HG02642 (cell line): Measurements from ENCODE around the gene P2RY2.
"Not testable (repeated sequence)": the region's sequence is repeated elsewhere in the genome, so short reads cannot be mapped to it uniquely, and the experiment has no call there.

Source experiments
- ATAC-seq: cut with Tn5 transposase; IDR thresholded peaks from one replicate; pipeline ENCODE4 v1.9.1; 2021; ENCODE audit warnings: mild to moderate bottlenecking; ENCODE audit not compliant: unreplicated experiment, poor library complexity

P2RY2 gene

DNA sequence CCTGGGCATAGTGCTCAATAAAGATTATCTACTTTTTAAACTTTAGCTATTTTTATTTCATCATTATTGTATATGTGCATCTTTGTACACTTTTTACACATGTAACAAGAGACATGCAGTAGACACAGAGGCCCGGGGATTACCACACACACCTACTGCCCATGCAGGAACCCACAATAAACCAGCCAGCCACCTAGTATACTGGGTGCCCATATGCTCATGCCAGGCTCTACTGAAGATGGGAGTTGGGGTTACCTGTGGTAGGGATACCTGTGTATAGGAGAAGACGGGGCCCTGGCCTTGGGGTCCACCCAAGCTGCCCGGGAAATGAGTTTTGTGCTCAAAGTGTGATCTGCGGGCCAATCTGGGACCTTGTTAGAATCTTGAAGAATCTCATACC is 31.2 kb upstream of the P2RY2 start:
- no peak for ATAC-seq

DNA sequence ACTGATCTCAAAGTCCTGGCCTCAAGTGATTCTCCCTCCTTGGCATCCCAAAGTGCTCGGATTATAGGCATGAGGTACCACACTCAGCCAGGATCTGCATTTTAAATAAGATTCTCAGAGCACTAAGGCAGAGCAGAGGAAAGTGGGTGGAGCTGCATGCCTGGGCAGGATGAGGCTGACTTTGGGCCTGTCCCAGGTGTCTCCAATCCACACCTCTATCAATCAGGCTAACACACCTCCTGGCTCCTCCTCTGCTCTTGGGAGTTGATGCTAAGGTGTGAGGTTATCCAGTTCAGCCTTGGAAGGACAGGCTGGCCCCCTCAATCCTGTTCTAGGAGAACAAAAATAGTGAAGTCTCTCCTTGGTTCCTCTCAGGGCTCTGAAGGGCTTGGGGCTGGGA is 30.2 kb upstream of the P2RY2 start:
- ATAC-seq, result no peak

DNA sequence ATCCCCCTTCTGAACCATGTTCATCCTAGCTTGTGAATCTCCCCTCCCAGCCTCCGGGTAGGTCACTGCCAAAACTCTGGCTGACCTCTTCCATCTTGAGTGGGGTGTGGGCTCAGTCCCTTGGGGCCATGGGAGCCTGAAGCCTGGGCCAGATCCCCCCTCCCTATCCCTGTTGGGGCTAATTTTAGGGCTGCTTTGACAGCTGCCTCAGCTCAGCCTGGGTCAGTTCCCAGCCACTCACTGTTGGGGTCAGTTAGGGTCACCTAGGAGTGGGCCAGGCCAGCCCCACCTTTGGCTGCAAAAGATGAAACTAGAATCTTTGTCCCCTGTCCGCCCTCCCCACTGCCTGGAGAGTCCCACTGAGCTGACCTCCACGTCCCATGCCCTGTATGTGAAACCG is 29.8 kb upstream of the P2RY2 start:
- ATAC-seq, result no peak

GRCh38 chr11:73189315-73189714 is 28.8 kb upstream of the P2RY2 start:
- no peak for ATAC-seq

DNA sequence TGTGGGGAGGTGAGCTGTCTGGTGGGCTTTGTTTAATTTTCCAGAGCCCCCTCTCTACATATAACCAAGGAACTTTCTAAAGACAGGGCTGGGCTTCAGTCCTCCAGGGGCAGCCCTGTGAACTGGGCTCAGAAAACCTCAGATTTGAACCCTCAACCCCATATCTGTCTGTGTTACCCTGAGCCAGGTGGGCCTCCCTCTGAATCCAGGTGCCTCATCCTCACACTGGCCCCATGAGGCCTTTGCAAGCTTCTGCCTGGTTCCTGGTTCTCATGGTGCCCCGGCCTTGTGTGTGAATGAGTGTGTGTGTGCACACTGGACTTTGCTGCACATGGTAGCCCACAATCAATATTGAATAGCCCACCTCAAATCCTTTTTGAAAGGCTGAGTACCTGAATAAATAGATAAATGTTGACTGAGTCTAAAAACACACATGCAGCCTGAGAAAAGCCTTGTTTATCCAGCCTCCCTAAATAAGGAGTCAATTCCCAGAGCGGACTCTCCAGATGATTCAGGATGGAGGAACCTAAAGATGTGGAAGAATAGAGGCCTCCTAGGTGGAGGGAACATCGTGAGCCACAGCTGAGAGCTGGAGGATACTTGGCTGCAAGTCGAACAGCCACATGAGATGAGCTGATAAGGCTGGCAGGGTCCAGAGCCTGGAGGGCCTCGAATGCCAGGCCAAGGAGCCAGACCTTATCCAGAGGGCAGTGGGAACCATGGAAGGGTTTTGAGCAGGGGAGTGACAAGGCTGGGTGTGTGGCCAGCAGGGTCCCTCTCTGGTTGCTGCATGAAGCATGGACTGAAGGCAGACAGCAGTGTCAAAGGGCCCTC is 28.1 kb upstream of the P2RY2 start:
- no peak for ATAC-seq

DNA sequence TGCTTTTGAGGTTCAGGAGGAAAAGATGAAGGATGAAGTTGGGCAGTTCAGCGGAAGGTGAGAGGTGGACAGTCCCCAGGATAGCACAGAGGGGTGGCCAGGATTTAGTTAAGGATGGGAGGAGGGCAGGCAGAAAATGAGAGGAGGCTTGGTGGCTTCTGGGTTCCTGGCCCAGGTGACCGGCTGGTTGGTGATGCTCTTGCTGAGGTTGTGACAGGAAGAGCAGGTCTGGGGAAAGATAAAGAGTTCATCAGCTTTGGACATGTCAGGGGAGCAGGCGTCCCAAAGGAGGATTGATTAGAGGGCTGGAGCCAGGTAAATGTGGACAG is 27.6 kb upstream of the P2RY2 start:
- no peak for ATAC-seq

DNA sequence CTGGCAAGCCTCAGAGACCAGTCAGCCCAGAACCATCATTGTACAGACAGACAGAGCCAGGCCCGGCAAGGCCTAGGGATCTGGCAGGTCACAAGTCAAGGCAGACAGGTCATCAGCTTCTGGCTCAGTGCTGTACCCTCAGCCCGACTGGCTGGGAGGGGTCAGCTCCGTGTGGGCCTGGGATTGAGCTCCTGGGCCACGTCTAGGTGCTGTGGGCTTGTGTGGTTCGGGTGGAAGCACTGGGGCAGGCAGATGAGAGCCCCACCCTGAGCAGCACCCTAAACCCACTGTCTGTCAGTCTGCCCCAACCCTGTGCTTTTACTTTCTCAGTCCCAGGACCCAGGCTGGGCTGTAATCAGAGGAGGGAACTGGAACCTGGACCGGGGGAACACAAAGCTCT is 26.9 kb upstream of the P2RY2 start:
- no peak for ATAC-seq

DNA sequence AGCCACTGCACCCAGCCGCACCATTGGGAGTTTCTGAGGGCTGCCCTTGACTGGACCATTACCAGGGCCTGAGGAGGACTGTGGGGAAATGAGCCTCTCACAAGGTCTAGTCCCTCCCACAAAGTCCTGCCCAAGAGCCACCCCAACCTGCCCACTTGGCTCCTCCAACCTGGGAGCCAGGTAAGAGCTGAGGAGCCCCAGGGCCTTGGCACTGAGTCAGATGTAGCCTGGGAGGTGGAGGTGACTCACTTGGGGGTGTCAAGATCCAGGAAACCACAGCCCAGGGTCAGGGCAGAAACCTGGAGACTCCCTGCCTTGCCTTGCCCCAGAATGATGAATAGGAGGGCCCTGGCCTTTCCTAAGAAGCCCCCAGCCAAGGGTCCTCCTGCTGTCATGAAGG is 25.8 kb upstream of the P2RY2 start:
- ATAC-seq, result no peak

- ATAC-seq, result no peak
These were observed 24.6 kb upstream of the P2RY2 start for GRCh38 chr11:73193251-73194033.

- no peak for ATAC-seq
These were observed 24.0 kb upstream of the P2RY2 start for GRCh38 chr11:73194034-73194507.

- no peak for ATAC-seq
These were observed 23.5 kb upstream of the P2RY2 start for GRCh38 chr11:73194593-73194992.

DNA sequence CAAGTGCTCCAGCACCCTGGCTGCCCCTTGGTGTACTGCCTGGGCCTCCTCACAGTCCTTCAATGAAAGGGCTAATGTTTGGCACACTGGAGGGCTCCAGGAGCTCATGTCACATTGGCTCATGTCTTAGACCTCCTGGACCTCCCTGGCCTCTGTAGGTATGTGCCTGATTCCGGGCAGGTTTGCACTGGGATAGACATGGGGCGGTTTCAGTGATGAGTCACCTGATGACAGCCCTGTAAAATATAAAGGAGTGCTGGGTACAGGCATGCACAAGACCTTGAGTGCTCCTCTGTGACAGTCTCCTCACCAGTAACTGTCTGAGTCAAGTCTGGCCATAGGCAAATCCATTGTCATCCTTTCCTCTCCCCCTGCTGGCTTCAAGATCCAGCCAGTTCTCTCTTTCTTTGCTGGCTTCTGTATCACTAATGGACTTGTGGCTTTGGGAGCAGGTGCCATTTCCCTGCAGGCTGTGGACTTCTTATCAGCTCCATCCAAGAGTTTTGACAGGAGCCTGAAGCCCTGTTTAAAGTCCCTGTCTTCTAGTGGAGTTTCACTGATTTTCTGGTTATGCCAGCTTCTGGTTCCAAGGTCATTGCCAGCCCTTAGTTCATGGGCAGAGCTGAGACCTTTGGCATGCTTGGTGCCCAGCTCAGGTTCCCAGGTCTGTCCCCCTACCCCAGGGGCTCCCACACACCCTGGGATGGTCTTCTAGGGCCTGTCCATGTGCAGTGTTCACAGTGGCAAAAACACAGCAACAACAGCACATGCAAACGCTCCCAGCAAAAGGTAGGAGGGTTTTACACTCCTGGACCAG is 22.7 kb upstream of the P2RY2 start:
- ATAC-seq, result no peak

DNA sequence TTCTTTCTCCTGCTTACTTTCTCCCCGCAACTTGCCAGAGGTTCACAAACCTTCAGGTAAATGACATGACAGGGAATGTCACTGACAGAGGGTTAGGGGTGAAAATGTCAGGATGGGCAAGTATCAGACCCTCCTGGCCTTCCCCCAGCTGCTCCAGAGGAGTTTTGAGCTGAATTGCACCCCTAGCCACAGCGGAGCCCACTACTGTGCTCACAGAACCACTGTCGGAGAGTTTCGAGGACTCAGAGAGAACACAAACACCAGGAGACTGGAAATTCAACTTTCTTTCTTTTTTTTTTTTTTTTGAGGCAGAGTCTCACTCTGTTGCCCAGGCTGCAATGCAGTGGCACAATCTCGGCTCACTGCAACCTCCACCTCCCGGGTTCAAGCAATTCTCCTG is 21.5 kb upstream of the P2RY2 start:
- ATAC-seq, result no peak

GRCh38 chr11:73197348-73197747 is 20.7 kb upstream of the P2RY2 start:
- no peak for ATAC-seq

DNA sequence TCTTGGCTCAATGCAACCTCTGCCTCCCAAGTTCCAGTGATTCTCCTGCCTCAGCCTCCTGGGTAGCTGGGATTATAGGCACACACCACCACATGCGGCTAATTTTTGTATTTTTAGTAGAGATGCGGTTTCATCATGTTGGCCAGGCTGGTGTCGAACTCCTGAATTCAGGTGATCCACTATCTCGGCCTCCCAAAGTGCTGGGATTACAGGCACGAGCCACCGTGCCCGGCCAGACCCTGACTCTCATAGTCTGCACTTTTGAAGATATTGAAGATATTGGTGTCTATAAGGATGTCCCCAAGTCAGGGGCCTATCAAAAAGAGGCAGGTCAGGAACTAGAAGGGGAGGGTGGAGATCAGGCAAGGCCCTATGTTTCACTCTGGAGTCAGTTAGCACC is 20.3 kb upstream of the P2RY2 start:
- not testable (repeated sequence) for ATAC-seq

GRCh38 chr11:73198677-73199076 is 19.4 kb upstream of the P2RY2 start:
- ATAC-seq, result no peak

- ATAC-seq, result no peak
These were observed 18.6 kb upstream of the P2RY2 start for GRCh38 chr11:73199446-73199845.

DNA sequence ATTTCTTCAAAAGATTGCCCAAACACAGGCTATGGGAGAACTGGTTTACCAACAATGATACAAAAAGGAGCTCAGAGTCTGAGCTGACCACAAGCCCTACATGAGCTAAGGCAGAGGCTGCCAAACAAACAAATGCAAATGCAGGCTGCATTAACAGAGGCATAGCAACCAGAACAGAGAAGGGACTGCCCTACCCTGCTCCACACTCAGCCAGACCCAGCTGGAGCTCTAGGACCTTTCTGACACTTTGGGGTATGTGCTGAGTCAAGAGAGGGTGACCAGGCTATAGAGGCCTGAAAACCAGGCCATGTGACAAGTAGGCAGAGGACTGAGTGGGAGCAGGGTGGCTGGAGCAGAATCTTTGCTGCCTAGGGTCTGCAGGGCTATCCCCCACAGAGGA is 17.8 kb upstream of the P2RY2 start:
- ATAC-seq, result no peak

DNA sequence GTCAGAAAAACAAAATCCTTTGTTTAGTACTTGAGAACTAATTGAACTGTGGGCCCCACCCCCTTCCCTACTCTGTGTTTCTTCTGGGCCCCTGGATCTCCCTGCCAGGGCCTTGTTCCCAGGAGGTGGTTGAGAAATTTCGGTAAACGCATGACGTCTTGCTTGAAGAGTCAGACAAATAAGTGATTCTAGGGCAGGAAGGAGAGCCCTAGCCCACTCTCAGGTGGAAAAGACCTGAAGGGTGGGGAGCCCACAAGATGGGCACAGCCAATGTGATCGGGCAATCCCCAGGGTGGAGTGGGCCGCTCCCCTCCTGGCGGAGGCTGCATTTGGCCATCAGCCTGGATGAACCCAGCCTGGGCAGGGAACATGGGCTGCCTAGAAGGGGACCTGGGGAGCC is 16.8 kb upstream of the P2RY2 start:
- ATAC-seq, result no peak

- ATAC-seq, result no peak
These were observed 15.9 kb upstream of the P2RY2 start for GRCh38 chr11:73201888-73202780.
